Heart right ventricle (tissue), 16 donors: Measurements from ENCODE around the gene ERLIN1. TPM values are rescaled to one million over a fixed set of nuclear protein-coding genes. Genes with fewer than 3 reads are reported as not detected.

Experiments
- ATAC-seq, 8 donors: fragments of 200-7000 bp; cut with Tn5 transposase; one replicate each; pipeline ENCODE4 v1.9.1; 2020; ENCODE audit warnings: mild to moderate bottlenecking in 8 of 8, moderate library complexity in 8 of 8, moderate number of reproducible peaks in 1 of 8
- DNase-seq, 2 donors: peaks; one replicate each; pipeline ENCODE4 v3.0.0-alpha.2; 2020
- H3K27ac ChIP-seq, 10 donors: fragments of 200-600 bp; sonication (generic) in 2 of 10; one replicate each; pipeline versions ENCODE4 v1.5.0 to v1.8.0; 2020 to 2022; ENCODE audit warnings: mild to moderate bottlenecking in 3 of 10
- H3K27me3 ChIP-seq, 7 donors: fragments of 200-600 bp; one replicate each; pipeline ENCODE4 v1.8.0; 2021 to 2022; ENCODE audit warnings: mild to moderate bottlenecking in 2 of 7
- H3K36me3 ChIP-seq, 9 donors: fragments of 200-600 bp; sonication (generic) in 1 of 9; one replicate each; pipeline versions ENCODE4 v1.5.0 to v1.8.0; 2020 to 2022; ENCODE audit warnings: mild to moderate bottlenecking in 2 of 9
- H3K4me1 ChIP-seq, 9 donors: fragments of 200-600 bp; sonication (generic) in 1 of 9; one replicate each; pipeline versions ENCODE4 v1.5.0 to v1.8.0; 2020 to 2022; ENCODE audit warnings: mild to moderate bottlenecking in 4 of 9
- H3K4me3 ChIP-seq, 10 donors: fragments of 200-600 bp; sonication (generic) in 2 of 10; one replicate each; pipeline versions ENCODE4 v1.5.0 to v1.8.0; 2020 to 2022; ENCODE audit warnings: mild to moderate bottlenecking in 7 of 10, moderate library complexity in 2 of 10
- H3K9me3 ChIP-seq, 11 donors: fragments of 200-600 bp in 10 of 11; sonication (generic) in 2 of 11; one replicate each; pipeline versions ENCODE4 v1.5.0 to v1.8.0; 2013 to 2022; ENCODE audit warnings: mild to moderate bottlenecking in 2 of 11, control low read depth in 1 of 11, moderate library complexity in 1 of 11
- WGBS, 2 donors: extraction: QIAGEN DNeasy Blood & Tissue Kit; methylation state at CpG; one replicate each; pipeline ENCODE4 v1.1.7; 2013; ENCODE audit warnings: inconsistent platforms in 1 of 2; 5-methylcytosine and 5-hydroxymethylcytosine counted together
- intact Hi-C, 10 donors: fragments of 100-400 bp; cut with DNase I; formaldehyde crosslinking; loops; one replicate each; pipeline versions ENCODE4 v1.11.1 to v1.14.2; 2022
- polyA plus RNA-seq, 2 donors: library from polyadenylated mRNA; stranded (reverse); fragments of 200-250 nt; gene quantifications; one replicate each; pipeline ENCODE4 v1.2.3, GENCODE V29; 2013
- total RNA-seq, 10 donors: library from RNA; stranded (reverse); fragmentation: NEBNext Ultra II Directional in 3 of 10; extraction: Animal tissue kit (Norgen Biotek cat#: 25700) in 3 of 10; gene quantifications; one replicate each; pipeline versions ENCODE4 v1.2.1 to v1.2.4, GENCODE V29; 2021 to 2023
- TF ChIP-seq, protein P1 (sequence below), 9 donors: fragments of 200-600 bp; sonication (generic) in 2 of 9; IDR thresholded peaks; one replicate each; pipeline versions ENCODE4 v1.5.0 to v1.8.0; 2021 to 2022; ENCODE audit warnings: antibody characterized with exemption in 9 of 9, mild to moderate bottlenecking in 5 of 9, moderate library complexity in 1 of 9
- donor health status: Arrhythmogenic right ventricular cardiomyopathy.
- donor health status: ischemic (EF 13 %, LVEDD 7.1; RV severe dilation, severe dysfunction).
- donor health status: healthy with polysubstance abuse.
- donor health status: DM: no; HTN: yes; CAD: no.
- donor health status: DM: no; HTN: no; CAD: no.
- donor health status: ischemic (EF 25% LVEDD 6.9; RV normal size, moderate dysfunction).
- donor health status: ischemic (EF 25% LVEDD 5.7; RV mildly dilated, moderate dysfunction).
- donor health status: healthy.
- donor health status: DM: yes; HTN: yes; CAD: no.
- donor health status: Ischemic cardiomyopathy.
- donor health status: ischemic (EF 35%, LVEDD 5.7; RV mildly dilated, moderate dysfunction).
- donor health status: nonischemic (EF 11% LVEDD 7.7; RV severe dilation, severe dysfunction).
- donor health status: DM: yes; HTN: yes; CAD: no.
- donor health status: PGD.
- donor health status: ischemic (EF 29% LVEDD 5.4; RV normal size, mild dysfunction).
- donor health status: nonischemic (EF 23%, LVEDD 6.1; RV moderate dilation, normal function).

Gene ERLIN1
- total and polyA plus RNA-seq, 12 donors: 2.1 to 13.3 (median 7.2) TPM

DNA sequence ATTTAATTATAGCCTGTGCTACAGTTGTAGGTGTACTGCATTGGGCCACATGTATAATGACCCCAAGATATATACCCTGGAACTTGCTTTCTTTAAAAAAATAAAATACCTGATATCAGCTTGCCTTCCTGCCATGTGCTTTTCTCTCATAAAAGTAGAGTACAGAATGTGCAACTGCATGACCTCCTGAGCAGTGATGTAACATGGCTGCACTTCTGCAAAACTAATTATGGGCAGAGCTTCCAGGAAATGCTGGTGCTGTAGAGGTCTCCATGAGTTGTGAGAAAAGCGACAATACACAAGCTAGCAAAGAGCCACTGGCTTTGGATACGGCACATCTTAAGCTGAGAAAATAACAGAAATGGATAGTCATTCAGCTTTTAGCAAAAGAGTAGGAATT lies 6.5 kb upstream of the ERLIN1 start:
- 66 to 73% methylated on average over 2 of the region's 2 CpGs for WGBS, 2 donors
- peak in 1 of 2 donors; percentile 49 for DNase-seq
- H3K4me1 ChIP-seq: peaks cover 0 to 30% (median 16%) of the 10 kb centered on the region in 9 donors
- TF ChIP-seq, protein P1, sequence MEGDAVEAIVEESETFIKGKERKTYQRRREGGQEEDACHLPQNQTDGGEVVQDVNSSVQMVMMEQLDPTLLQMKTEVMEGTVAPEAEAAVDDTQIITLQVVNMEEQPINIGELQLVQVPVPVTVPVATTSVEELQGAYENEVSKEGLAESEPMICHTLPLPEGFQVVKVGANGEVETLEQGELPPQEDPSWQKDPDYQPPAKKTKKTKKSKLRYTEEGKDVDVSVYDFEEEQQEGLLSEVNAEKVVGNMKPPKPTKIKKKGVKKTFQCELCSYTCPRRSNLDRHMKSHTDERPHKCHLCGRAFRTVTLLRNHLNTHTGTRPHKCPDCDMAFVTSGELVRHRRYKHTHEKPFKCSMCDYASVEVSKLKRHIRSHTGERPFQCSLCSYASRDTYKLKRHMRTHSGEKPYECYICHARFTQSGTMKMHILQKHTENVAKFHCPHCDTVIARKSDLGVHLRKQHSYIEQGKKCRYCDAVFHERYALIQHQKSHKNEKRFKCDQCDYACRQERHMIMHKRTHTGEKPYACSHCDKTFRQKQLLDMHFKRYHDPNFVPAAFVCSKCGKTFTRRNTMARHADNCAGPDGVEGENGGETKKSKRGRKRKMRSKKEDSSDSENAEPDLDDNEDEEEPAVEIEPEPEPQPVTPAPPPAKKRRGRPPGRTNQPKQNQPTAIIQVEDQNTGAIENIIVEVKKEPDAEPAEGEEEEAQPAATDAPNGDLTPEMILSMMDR (IDR thresholded peaks at IDR 0.05): no peak
- peak overlapping the region in 8 of 10 donors; percentile 14 to 76 (median 59) for H3K27ac ChIP-seq
- no peak overlapping the region for H3K4me3 ChIP-seq
- peak; percentile 70 to 97 (median 92) for ATAC-seq
- no peaks in the 10 kb centered on the region for H3K9me3 ChIP-seq
- peaks cover 0 to 91% (median 21%) of the 10 kb centered on the region in 9 donors for H3K36me3 ChIP-seq
- intact Hi-C loops: loop anchor here in 1 of 10 donors (5.0 kb wide), 1 partner anchor 35 kb away; the partner anchor contains the start of gene CHUK
- no peaks in the 10 kb centered on the region for H3K27me3 ChIP-seq

DNA sequence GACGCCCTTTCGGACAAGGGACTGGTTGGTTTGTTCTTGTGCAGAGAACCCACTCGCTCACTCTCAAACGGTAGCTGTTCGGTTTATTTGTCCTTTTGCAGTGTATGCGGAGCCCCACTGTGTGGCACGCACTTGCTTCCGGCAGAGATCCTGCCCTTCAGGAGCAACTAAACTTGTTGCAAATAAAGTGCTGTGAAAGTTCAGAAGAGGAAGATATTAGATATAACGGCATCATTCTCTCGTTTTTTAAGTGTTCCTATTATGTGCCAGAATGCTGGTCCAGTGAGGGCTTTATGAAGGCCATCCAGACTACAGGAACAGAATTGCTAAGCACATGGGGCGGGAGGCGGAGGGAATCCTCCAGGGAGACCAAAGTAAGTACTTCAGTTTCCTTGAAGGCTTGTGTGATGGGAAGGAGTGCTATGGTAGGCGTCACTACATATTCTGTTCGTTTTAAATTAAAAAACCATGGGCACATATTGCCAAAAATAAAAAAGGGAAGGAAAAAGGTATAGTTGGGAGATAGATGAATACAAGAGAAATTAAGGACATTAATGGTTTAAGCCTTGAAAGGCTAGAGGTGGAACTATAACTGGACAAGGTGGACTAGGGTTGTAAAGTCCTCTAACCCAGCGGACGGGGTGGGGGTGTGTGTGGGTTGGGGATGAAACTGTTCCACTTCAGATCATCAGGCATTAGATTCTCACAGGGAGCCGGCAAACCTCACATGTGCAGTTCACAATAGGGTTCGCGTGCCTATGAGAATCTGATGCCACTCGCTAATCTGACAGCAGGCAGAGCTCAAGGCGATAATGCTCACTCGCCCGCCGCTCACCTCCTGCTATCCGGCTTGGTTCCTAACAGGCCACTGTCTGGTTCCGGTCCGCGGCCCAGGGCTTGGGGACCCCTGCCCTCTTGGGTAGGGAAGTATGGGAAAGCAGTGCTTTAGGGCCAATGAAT lies 704 bp upstream of the ERLIN1 start:
- Histone ChIP-seq H3K4me3 (peak overlapping the region; percentile 46 to 97 (median 86)), H3K27me3 (no peaks in the 10 kb centered on the region), H3K36me3 (peaks cover 0 to 60% (median 5%) of the 10 kb centered on the region in 9 donors), H3K27ac (peak overlapping the region; percentile 52 to 93 (median 86)), H3K4me1 (peaks cover 6 to 59% (median 31%) of the 10 kb centered on the region in 9 donors), H3K9me3 (no peaks in the 10 kb centered on the region)
- 31 to 39% methylated on average over 28 of the region's 28 CpGs for WGBS, 2 donors
- TF ChIP-seq, protein P1 (IDR thresholded peaks at IDR 0.05): no peak
- intact Hi-C loops: loop anchor here in 1 of 10 donors (5.0 kb wide), 1 partner anchor 41 kb away; the partner anchor contains the start of gene CHUK
- DNase-seq (peak; percentile 19 to 49), ATAC-seq (peak; percentile 36 to 80 (median 60))

GRCh38 chr10:100184840-100185239 lies 989 bp downstream of the ERLIN1 start:
- H3K4me3 ChIP-seq: peak overlapping the region; percentile 46 to 97 (median 86)
- intact Hi-C loops: loop anchor here in 1 of 10 donors (5.0 kb wide), 1 partner anchor 42 kb away; the partner anchor contains the start of gene CHUK
- peaks cover 0 to 60% (median 0%) of the 10 kb centered on the region in 9 donors for H3K36me3 ChIP-seq
- TF ChIP-seq, protein P1 (IDR thresholded peaks at IDR 0.05): no peak
- H3K27ac ChIP-seq: peak overlapping the region in 9 of 10 donors; percentile 84 to 93 (median 87)
- WGBS, 2 donors: 5% methylated on average over 4 of the region's 4 CpGs
- no peaks in the 10 kb centered on the region for H3K9me3 ChIP-seq
- no peak for DNase-seq
- H3K27me3 ChIP-seq: no peaks in the 10 kb centered on the region
- ATAC-seq: no peak
- peaks cover 6 to 59% (median 29%) of the 10 kb centered on the region in 9 donors for H3K4me1 ChIP-seq

GRCh38 chr10:100184426-100184825 lies 1.4 kb downstream of the ERLIN1 start:
- Histone ChIP-seq H3K4me3 (peak overlapping the region in 6 of 10 donors; percentile 75 to 97 (median 89)), H3K4me1 (peaks cover 6 to 59% (median 29%) of the 10 kb centered on the region in 9 donors), H3K27me3 (no peaks in the 10 kb centered on the region), H3K27ac (peak overlapping the region in 4 of 10 donors; percentile 84 to 93 (median 87)), H3K9me3 (no peaks in the 10 kb centered on the region), H3K36me3 (peaks cover 0 to 60% (median under 1%) of the 10 kb centered on the region in 9 donors)
- intact Hi-C loops: no loop called here
- 64 to 78% methylated on average over 1 of the region's 1 CpG for WGBS, 2 donors
- TF ChIP-seq, protein P1 (IDR thresholded peaks at IDR 0.05): no peak
- DNase-seq (no peak), ATAC-seq (no peak)
